ENCODE measurements around the gene NPAS1.

Gene NPAS1

DNA sequence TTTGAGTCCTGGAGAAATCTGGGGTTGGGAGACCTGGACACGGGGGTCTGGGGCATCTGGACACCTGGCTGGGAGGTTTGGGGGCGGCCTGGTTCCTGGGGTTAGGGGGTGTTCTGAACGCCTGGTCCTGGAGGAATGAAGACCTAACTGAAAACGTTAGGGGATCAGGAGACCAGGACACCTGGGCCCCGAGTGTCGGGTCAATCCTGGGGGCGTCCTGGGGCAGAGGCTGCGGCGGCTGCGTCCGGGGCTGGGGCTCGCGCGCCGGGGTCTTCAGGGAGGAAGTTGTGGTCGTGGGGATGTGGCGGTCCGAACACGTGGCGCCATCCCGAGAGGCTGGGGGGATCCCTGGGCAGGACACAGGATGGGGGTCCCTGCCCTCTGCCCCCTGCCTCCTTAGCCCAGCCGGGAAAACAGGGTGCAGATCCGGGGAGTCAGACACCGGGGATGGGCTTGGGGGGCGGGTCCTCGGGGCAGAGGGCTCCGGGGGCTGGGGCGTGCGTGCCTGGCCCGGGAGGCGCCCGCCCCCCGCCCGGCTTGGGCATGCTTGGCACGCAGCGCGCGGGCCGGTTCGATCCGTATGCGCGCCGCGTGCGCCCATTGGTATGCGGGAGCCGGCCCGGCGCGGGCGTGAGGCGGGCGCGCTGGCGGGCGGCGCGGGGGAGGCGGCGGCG lies 632 bp downstream of the NPAS1 start:
- DNase-seq (ENCODE audit: low spot score) = no peak

GRCh38 chr19:47020992-47021496 lies 1.4 kb downstream of the NPAS1 start:
- DNase-seq (ENCODE audit: low spot score) = peak; percentile 69

DNA sequence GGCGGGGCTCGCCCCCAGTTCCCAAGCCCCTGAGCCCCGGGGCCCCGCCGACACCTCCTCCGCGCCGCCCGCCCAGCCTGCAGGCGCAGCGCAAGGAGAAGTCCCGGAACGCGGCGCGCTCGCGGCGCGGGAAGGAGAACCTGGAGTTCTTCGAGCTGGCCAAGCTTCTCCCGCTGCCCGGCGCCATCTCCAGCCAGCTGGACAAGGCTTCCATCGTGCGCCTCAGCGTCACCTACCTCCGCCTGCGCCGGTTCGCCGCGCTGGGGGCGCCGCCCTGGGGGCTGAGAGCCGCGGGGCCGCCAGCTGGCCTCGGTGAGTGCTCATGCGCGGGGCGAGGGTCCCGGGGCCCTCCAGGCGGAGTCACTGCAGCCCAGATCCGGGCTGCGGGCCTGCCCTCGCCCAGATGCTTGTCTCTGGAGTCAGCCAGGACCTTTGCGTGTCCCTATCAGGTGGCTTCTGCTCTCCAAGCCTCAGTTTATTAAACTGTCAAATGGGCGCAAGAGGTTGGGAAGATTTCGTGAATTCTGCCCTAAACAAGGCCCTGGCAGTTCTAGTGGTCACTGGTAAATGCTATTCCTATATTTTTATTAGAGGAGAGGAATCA lies 2.0 kb downstream of the NPAS1 start:
- DNase-seq (ENCODE audit: low spot score) = no peak

- DNase-seq (ENCODE audit: low spot score) = no peak
Observed at GRCh38 chr19:47022140-47022536, 2.5 kb downstream of the NPAS1 start.

GRCh38 chr19:47022541-47023447 lies 3.2 kb downstream of the NPAS1 start:
- no peak for DNase-seq (ENCODE audit: low spot score)

GRCh38 chr19:47023448-47023794 lies 3.8 kb downstream of the NPAS1 start:
- DNase-seq (ENCODE audit: low spot score) = no peak

GRCh38 chr19:47024502-47024901 lies 4.9 kb downstream of the NPAS1 start:
- no peak for DNase-seq (ENCODE audit: low spot score)

DNA sequence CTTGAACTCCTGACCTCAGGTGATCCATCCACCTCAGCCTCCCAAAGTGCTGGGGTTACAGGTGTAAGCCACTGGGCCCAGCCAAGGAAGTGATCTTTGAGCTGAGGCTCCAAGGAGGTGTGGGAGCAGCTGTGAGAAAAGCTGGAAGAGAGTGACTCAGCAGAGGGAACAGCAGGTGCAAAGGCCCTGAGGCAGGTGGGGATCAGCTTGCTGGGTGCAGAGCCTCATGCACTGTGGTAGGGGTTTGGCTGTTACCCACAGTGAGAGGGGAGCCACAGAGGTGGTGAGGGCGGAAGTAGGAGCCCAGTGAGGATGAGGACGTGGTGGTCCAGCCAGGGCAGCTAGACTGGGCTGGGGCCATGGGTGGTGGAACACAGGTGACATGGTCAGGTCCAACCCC lies 6.5 kb downstream of the NPAS1 start:
- DNase-seq (ENCODE audit: low spot score) = no peak

GRCh38 chr19:47026889-47027288 lies 7.3 kb downstream of the NPAS1 start:
- no peak for DNase-seq (ENCODE audit: low spot score)

DNA sequence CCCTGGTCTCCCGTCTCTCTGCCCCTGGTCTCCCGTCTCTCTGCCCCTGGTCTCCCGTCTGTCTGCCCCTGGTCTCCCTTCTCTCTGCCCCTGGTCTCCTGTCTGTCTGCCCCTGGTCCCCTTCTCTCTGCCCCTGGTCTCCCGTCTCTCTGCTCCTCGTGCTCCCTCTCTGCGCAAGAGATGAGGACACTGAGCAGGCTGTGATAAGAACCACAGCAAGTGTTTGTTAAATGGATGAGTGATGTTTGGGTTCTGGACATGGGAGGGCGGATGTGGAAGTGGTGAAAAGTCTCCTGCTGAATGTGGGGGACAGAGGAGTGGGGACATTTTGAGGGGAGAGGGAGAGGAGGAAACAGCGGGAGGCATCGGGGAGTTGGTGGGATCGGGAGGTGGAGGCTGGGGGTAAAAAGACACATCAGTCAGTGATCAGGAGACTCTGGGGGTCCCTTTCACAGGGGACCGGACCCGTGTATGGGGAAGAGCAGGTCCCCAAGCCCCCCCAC lies 8.0 kb downstream of the NPAS1 start:
- no peak for DNase-seq (ENCODE audit: low spot score)

DNA sequence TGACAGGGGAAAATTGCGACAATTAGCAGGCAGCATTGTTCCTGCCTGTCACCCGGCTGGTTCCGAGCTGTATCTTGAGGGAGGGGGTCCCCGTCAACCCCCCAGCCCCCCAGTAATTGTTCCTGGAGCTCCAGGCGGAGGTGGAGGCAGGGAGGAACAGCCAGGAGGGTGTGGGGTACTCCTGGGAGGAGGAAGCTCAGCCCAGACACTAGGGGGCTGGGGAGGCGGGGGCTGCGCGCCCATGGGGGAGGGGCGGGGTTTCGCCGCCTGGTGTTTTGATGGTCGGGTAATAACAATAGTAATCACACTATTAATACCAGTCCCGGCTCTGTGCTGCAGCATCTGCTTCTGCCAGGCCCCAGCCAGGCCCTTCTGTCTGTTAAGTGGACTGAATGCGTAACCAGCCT lies 8.6 kb downstream of the NPAS1 start:
- DNase-seq (ENCODE audit: low spot score) = no peak

GRCh38 chr19:47032171-47032811 lies 12.7 kb downstream of the NPAS1 start:
- peak; percentile 92 for DNase-seq (ENCODE audit: low spot score)

- peak; percentile 98 for DNase-seq (ENCODE audit: low spot score)
Observed at GRCh38 chr19:47035127-47036096, 15.8 kb downstream of the NPAS1 start.

GRCh38 chr19:47036097-47036651 lies 16.5 kb downstream of the NPAS1 start:
- DNase-seq (ENCODE audit: low spot score) = no peak

GRCh38 chr19:47037766-47038165 lies 18.1 kb downstream of the NPAS1 start:
- DNase-seq (ENCODE audit: low spot score) = no peak

DNA sequence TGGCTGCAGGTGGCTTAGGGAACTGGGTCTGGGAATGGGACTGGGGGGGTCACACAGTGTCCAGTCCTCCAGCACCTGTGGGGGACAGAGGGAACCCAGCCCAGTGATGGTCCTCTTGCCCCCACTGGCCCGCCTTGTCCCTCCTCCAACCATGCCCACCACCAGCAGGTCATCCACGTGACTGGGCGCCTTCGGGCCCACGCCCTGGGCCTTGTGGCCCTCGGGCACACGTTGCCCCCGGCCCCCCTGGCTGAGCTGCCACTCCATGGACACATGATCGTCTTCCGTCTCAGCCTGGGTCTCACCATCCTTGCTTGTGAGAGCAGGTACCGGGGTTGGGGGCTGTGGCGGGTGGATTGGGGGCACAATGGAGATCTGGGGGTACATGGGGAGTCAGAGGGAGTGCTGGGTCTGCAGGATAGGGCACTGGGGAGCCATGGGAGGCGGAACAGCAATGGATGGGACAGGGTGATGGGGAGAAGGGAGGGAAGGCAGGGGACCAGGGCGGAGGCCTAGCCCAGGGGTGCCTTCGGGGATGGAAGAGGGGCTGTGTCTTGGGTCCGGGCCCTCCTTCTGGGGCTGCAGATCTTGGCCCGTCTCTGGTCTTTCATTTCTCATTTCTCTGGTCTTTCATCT lies 19.7 kb downstream of the NPAS1 start:
- DNase-seq (ENCODE audit: low spot score) = no peak

DNA sequence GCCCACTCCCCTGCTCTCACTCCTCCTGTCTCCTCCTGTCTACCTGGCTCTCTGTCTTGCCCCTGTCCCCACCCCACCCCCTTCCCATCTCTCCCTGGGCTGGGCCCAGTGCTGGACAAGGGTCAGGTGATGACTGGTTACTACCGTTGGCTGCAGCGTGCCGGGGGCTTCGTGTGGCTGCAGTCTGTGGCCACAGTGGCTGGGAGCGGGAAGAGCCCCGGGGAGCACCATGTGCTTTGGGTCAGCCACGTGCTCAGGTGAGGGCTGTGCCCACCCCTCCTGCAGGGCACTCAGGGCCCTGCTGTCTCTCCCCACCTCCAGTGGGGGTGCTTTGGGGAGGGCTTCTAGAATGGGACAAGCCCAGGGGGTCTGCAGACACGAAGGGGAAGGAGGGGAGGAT lies 21.2 kb downstream of the NPAS1 start:
- no peak for DNase-seq (ENCODE audit: low spot score)

GRCh38 chr19:47044946-47045866 lies 25.6 kb downstream of the NPAS1 start:
- no peak for DNase-seq (ENCODE audit: low spot score)

DNA sequence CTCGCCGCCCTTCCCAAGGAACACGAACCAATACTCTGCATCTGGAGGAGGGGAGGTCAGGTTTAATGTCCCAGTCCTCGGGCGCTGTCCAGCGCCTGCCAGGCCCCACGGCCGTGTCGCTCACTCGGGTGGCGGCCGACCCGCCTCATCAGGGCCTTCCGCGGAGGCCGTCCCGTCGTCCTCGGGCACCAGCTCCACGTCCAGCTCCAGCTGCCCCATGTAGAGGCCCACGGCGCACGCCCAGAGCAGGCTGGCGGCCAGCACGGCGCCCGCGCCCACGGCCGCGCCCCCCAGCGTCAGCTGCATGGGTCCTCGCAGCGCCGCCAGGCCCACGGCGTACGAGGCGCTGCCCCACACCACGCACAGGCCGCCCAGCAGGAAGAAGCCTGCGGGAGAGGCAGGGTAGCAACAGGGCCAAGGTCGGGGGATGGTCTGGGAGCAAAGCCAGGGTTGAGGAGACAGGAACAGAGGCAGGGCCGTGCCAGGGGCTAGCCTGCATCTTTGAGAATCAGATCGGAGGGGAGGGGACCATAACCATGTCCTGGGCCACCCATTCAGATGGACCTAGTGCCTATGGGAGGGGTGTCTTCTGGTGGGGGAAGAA lies 26.3 kb downstream of the NPAS1 start:
- DNase-seq (ENCODE audit: low spot score) = no peak
